HPDE6-E6E7 (cell line): ENCODE data around the gene B3GAT1.
A peak's percentile ranks its signal among the peaks of the same experiment; 100 is the strongest.

Source experiments
- DNase-seq: peaks from one replicate; pipeline ENCODE4 v3.0.0; 2011; ENCODE audit warnings: missing footprints; ENCODE audit errors: extremely low spot score

The B3GAT1 gene

GRCh38 chr11:134334796-134335571 lies 77.1 kb downstream of the B3GAT1 start:
- no peak for DNase-seq

- DNase-seq: no peak
These were observed 78.1 kb downstream of the B3GAT1 start for GRCh38 chr11:134333946-134334345.

GRCh38 chr11:134333312-134333711 lies 78.7 kb downstream of the B3GAT1 start:
- no peak for DNase-seq

GRCh38 chr11:134332782-134333181 lies 79.3 kb downstream of the B3GAT1 start:
- no peak for DNase-seq

- peak; percentile 6 for DNase-seq
These were observed 79.8 kb downstream of the B3GAT1 start for GRCh38 chr11:134332189-134332631.

GRCh38 chr11:134331354-134332188 lies 80.5 kb downstream of the B3GAT1 start, which contains the start of gene GLB1L2:
GLB1L2 (plus strand) TSS chr11:134331988; CDS start chr11:134332062, 74 bp downstream.
- DNase-seq: peak; percentile 75

- no peak for DNase-seq
These were observed 81.3 kb downstream of the B3GAT1 start for GRCh38 chr11:134330611-134331353.
